Measurements from ENCODE around the gene C10orf120.

Gene C10orf120

DNA sequence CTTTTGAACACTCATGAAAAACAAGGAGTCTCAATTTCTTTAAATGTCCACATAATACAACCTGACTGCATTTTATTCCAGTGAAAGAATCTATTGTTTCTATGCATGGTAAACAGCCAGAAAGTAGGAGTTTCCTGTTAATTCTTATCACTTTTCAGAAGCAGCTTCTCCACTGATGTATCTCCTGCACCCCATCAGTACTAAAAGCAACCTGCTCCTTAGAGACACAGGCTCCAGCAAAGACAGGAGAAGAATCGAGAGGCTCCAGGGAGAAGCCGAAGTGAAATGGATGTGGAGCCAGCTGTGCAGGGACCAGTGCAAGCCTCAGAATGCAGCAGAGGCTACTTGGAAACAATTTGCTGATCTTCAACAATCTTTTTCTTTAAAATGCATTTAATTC, 16.4 kb upstream of the C10orf120 start:
- Histone ChIP-seq H3K27me3 (replicated peaks in 2 of 5; ENCODE audit: control insufficient read depth in 4 of 5, insufficient read depth in 5 of 5, low read length in 4 of 5) (peaks cover 2 to 69% (median 15%) of the 10 kb centered on the region in 5 experiments), H3K9me3 (ENCODE audit: control extremely low read depth in 1 of 5, control insufficient read depth in 4 of 5, insufficient read depth in 2 of 5, low read depth in 1 of 5, low read length in 4 of 5) (no peaks in the 10 kb centered on the region), H3K36me3 (ENCODE audit: control insufficient read depth in 4 of 4, insufficient read depth in 4 of 4, low read length in 3 of 4) (no peaks in the 10 kb centered on the region), H3K27ac (ENCODE audit: insufficient read depth in 1 of 2, low read depth in 1 of 2, low read length in 2 of 2, poor library complexity in 1 of 2, severe bottlenecking in 2 of 2) (no peak overlapping the region), H3K4me1 (ENCODE audit: control extremely low read depth in 1 of 4, control insufficient read depth in 4 of 4, insufficient read depth in 4 of 4, low read length in 3 of 4) (no peaks in the 10 kb centered on the region), H3K4me3 (ENCODE audit: control insufficient read depth in 1 of 7, extremely low read depth in 1 of 7, insufficient read depth in 4 of 7, low read depth in 2 of 7, low read length in 6 of 7) (no peak overlapping the region)
- WGBS (ENCODE audit: insufficient coverage) = no CpG with 5 or more reads among the region's 2 CpGs
- CTCF ChIA-PET = no interaction called here
- POLR2A ChIA-PET = no interaction called here
- no peak for DNase-seq

DNA sequence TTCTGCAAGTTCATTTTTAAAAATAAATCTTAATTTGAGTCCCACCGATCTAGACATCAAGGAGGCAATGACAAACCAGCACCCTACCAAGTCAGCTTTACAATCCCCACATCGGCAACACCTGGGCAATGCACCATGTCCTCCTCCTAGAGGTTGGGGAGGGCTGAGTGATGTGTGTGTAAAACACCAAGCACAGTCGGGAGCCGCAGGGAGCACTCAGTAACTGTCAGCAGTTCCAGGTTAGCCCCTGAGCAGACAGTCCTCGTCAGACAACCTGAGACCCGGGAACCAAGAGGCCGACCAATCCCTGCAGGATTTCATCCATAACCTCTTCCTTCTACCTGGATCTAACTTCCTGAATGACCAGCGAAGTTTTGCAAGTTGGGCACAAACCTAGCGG, 15.9 kb upstream of the C10orf120 start:
- H3K27me3 ChIP-seq (replicated peaks in 2 of 5; ENCODE audit: control insufficient read depth in 4 of 5, insufficient read depth in 5 of 5, low read length in 4 of 5) = peaks cover 2 to 69% (median 14%) of the 10 kb centered on the region in 5 experiments
- 93% methylated on average over 3 of the region's 9 CpGs for WGBS (ENCODE audit: insufficient coverage)
- DNase-seq = no peak
- H3K27ac ChIP-seq (ENCODE audit: insufficient read depth in 1 of 2, low read depth in 1 of 2, low read length in 2 of 2, poor library complexity in 1 of 2, severe bottlenecking in 2 of 2) = no peak overlapping the region
- no peaks in the 10 kb centered on the region for H3K36me3 ChIP-seq (ENCODE audit: control insufficient read depth in 4 of 4, insufficient read depth in 4 of 4, low read length in 3 of 4)
- ChIA-PET POLR2A (no interaction called here), CTCF (no interaction called here)
- H3K4me3 ChIP-seq (ENCODE audit: control insufficient read depth in 1 of 7, extremely low read depth in 1 of 7, insufficient read depth in 4 of 7, low read depth in 2 of 7, low read length in 6 of 7) = no peak overlapping the region
- no peaks in the 10 kb centered on the region for H3K4me1 ChIP-seq (ENCODE audit: control extremely low read depth in 1 of 4, control insufficient read depth in 4 of 4, insufficient read depth in 4 of 4, low read length in 3 of 4)
- H3K9me3 ChIP-seq (ENCODE audit: control extremely low read depth in 1 of 5, control insufficient read depth in 4 of 5, insufficient read depth in 2 of 5, low read depth in 1 of 5, low read length in 4 of 5) = no peaks in the 10 kb centered on the region

DNA sequence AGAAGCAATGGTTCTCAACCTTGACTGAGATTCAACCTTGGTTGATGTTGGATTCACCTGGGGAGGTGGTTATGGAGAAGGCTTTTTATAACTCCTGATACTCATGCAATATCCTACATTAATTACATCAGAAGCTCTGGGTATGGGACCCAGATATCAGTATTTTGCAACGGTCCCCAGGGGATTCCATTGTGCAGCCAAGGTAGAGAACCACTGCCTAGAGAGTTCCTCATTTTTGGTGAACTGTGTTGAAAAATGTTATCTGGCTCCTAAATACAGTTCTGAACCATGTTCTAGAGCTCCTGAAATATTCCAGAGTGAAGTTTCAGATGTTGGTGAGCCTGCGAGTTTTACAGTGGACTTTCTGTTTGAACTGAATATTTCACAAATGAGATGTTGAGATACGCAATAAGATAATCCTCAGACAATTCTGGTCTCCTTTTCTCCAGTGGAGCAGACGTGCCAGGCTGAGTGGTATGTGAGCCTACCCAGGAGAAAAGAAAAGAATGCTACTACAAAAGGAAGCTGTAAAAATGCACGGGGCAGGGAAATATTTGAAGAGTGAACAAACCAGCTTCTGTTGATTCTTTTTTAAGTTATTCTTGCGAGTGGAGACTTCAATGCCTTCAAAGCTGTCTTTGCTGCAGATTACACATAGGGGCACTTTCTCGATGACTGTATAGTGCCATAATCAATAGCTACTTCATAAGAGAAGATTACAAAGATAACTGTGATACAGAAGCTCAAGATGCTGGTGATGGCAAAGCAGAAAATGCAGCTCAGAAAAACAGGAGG, 13.6 kb upstream of the C10orf120 start:
- Histone ChIP-seq H3K27me3 (replicated peaks in 2 of 5; ENCODE audit: control insufficient read depth in 4 of 5, insufficient read depth in 5 of 5, low read length in 4 of 5) (peaks cover 2 to 77% (median 20%) of the 10 kb centered on the region in 5 experiments), H3K4me3 (ENCODE audit: control insufficient read depth in 1 of 7, extremely low read depth in 1 of 7, insufficient read depth in 4 of 7, low read depth in 2 of 7, low read length in 6 of 7) (no peak overlapping the region), H3K27ac (ENCODE audit: insufficient read depth in 1 of 2, low read depth in 1 of 2, low read length in 2 of 2, poor library complexity in 1 of 2, severe bottlenecking in 2 of 2) (no peak overlapping the region), H3K4me1 (ENCODE audit: control extremely low read depth in 1 of 4, control insufficient read depth in 4 of 4, insufficient read depth in 4 of 4, low read length in 3 of 4) (no peaks in the 10 kb centered on the region), H3K9me3 (ENCODE audit: control extremely low read depth in 1 of 5, control insufficient read depth in 4 of 5, insufficient read depth in 2 of 5, low read depth in 1 of 5, low read length in 4 of 5) (no peaks in the 10 kb centered on the region), H3K36me3 (ENCODE audit: control insufficient read depth in 4 of 4, insufficient read depth in 4 of 4, low read length in 3 of 4) (no peaks in the 10 kb centered on the region)
- DNase-seq = no peak
- ChIA-PET CTCF (no interaction called here), POLR2A (no interaction called here)
- 67% methylated on average over 5 of the region's 7 CpGs for WGBS (ENCODE audit: insufficient coverage)

DNA sequence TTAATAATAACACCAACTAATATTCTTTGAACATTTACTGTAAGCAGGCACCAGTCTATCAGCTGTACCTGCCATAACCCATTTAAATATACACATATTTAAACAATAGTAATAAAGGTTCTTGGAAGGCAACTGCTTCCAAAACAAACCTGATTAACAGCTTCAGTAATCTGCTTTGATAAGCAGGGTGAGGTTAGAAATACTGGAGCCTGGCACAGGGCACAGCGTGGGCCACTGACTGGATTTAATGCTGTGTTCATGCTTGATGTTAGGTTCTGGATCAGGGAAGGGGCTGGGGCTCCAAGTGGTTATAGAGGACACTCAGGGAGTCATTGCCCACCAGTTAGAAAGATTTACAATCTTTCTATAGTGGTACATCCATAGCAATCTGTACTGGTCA, 10.9 kb upstream of the C10orf120 start:
- ChIA-PET POLR2A (no interaction called here), CTCF (no interaction called here)
- Histone ChIP-seq H3K4me3 (ENCODE audit: control insufficient read depth in 1 of 7, extremely low read depth in 1 of 7, insufficient read depth in 4 of 7, low read depth in 2 of 7, low read length in 6 of 7) (no peak overlapping the region), H3K4me1 (ENCODE audit: control extremely low read depth in 1 of 4, control insufficient read depth in 4 of 4, insufficient read depth in 4 of 4, low read length in 3 of 4) (no peaks in the 10 kb centered on the region), H3K27me3 (replicated peaks in 2 of 5; ENCODE audit: control insufficient read depth in 4 of 5, insufficient read depth in 5 of 5, low read length in 4 of 5) (peaks cover 2 to 83% (median 28%) of the 10 kb centered on the region in 5 experiments), H3K27ac (ENCODE audit: insufficient read depth in 1 of 2, low read depth in 1 of 2, low read length in 2 of 2, poor library complexity in 1 of 2, severe bottlenecking in 2 of 2) (no peak overlapping the region), H3K9me3 (ENCODE audit: control extremely low read depth in 1 of 5, control insufficient read depth in 4 of 5, insufficient read depth in 2 of 5, low read depth in 1 of 5, low read length in 4 of 5) (no peaks in the 10 kb centered on the region), H3K36me3 (ENCODE audit: control insufficient read depth in 4 of 4, insufficient read depth in 4 of 4, low read length in 3 of 4) (no peaks in the 10 kb centered on the region)
- no CpG with 5 or more reads among the region's 1 CpG for WGBS (ENCODE audit: insufficient coverage)
- DNase-seq = no peak

DNA sequence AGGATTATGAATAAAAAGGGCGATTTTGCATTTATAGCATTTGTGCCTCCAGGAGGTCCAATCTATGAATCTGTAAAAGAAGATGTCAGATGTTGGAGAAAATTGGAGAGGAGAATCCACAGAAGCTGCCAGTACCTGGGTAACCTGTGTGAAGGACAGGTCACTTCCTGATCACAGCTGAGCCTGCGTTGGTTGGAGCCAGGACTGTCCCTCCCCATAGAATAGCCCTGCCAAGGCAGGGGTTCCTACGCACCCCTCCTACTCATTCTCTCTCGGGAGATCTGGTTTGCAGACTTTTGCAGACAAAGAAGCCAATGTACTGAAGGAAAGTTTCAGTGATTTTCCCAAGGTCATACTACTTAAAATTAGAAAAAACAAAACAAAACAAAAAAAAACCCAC, 10.3 kb upstream of the C10orf120 start:
- Histone ChIP-seq H3K27me3 (replicated peaks in 2 of 5; ENCODE audit: control insufficient read depth in 4 of 5, insufficient read depth in 5 of 5, low read length in 4 of 5) (peaks cover 2 to 81% (median 29%) of the 10 kb centered on the region in 5 experiments), H3K4me1 (ENCODE audit: control extremely low read depth in 1 of 4, control insufficient read depth in 4 of 4, insufficient read depth in 4 of 4, low read length in 3 of 4) (no peaks in the 10 kb centered on the region), H3K36me3 (ENCODE audit: control insufficient read depth in 4 of 4, insufficient read depth in 4 of 4, low read length in 3 of 4) (no peaks in the 10 kb centered on the region), H3K4me3 (ENCODE audit: control insufficient read depth in 1 of 7, extremely low read depth in 1 of 7, insufficient read depth in 4 of 7, low read depth in 2 of 7, low read length in 6 of 7) (no peak overlapping the region), H3K27ac (ENCODE audit: insufficient read depth in 1 of 2, low read depth in 1 of 2, low read length in 2 of 2, poor library complexity in 1 of 2, severe bottlenecking in 2 of 2) (no peak overlapping the region), H3K9me3 (ENCODE audit: control extremely low read depth in 1 of 5, control insufficient read depth in 4 of 5, insufficient read depth in 2 of 5, low read depth in 1 of 5, low read length in 4 of 5) (no peaks in the 10 kb centered on the region)
- POLR2A ChIA-PET = no interaction called here
- 95% methylated on average over 3 of the region's 4 CpGs for WGBS (ENCODE audit: insufficient coverage)
- CTCF ChIA-PET = no interaction called here
- DNase-seq = no peak

DNA sequence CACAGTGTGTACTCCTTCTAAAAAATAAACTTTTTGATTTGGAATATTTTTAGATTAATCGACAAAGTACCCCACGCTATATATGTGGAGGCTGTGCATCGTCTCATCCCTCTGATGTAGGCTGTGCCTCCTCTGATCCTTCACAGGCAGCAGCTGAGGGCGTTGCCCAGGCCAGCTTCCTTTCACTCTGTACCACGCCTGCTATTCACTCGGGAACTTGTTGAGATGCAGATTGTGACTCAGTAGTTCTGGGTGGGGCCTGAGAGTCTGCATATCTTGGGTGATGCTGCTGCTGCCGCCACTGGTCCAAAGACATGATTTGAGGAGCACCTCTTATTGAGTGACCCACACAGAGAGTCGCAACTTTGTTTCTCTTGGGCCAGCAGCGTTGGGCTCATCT, 7.9 kb upstream of the C10orf120 start:
- ChIA-PET CTCF (no interaction called here), POLR2A (no interaction called here)
- DNase-seq = no peak
- H3K9me3 ChIP-seq (ENCODE audit: control extremely low read depth in 1 of 5, control insufficient read depth in 4 of 5, insufficient read depth in 2 of 5, low read depth in 1 of 5, low read length in 4 of 5) = no peaks in the 10 kb centered on the region
- H3K4me1 ChIP-seq (ENCODE audit: control extremely low read depth in 1 of 4, control insufficient read depth in 4 of 4, insufficient read depth in 4 of 4, low read length in 3 of 4) = no peaks in the 10 kb centered on the region
- no peaks in the 10 kb centered on the region for H3K36me3 ChIP-seq (ENCODE audit: control insufficient read depth in 4 of 4, insufficient read depth in 4 of 4, low read length in 3 of 4)
- 88% methylated on average over 5 of the region's 9 CpGs for WGBS (ENCODE audit: insufficient coverage)
- H3K27ac ChIP-seq (ENCODE audit: insufficient read depth in 1 of 2, low read depth in 1 of 2, low read length in 2 of 2, poor library complexity in 1 of 2, severe bottlenecking in 2 of 2) = no peak overlapping the region
- H3K27me3 ChIP-seq (replicated peaks in 2 of 5; ENCODE audit: control insufficient read depth in 4 of 5, insufficient read depth in 5 of 5, low read length in 4 of 5) = peaks cover 0 to 67% (median 31%) of the 10 kb centered on the region in 5 experiments
- H3K4me3 ChIP-seq (ENCODE audit: control insufficient read depth in 1 of 7, extremely low read depth in 1 of 7, insufficient read depth in 4 of 7, low read depth in 2 of 7, low read length in 6 of 7) = no peak overlapping the region

DNA sequence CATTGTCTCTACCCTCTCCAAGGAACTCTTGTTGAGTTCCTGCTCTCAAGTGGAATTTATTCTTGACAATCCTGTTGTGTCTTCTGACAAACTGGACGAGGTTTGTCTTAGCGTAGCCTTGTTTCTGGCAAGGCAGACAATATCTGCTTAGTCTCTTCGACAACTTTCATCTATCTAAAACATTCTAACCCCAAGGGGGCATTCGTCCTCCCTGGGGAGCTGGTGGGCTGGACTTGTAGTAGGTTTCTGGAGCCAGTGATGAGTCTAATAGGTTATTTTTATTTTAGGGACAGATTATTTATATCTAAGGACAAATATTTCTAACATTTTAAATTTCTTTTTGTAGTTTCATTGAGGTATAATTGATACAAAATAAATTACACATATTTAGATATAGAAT, 7.3 kb upstream of the C10orf120 start:
- Histone ChIP-seq H3K9me3 (ENCODE audit: control extremely low read depth in 1 of 5, control insufficient read depth in 4 of 5, insufficient read depth in 2 of 5, low read depth in 1 of 5, low read length in 4 of 5) (no peaks in the 10 kb centered on the region), H3K27me3 (replicated peaks in 2 of 5; ENCODE audit: control insufficient read depth in 4 of 5, insufficient read depth in 5 of 5, low read length in 4 of 5) (peaks cover 0 to 61% (median 29%) of the 10 kb centered on the region in 5 experiments), H3K4me1 (ENCODE audit: control extremely low read depth in 1 of 4, control insufficient read depth in 4 of 4, insufficient read depth in 4 of 4, low read length in 3 of 4) (no peaks in the 10 kb centered on the region), H3K27ac (ENCODE audit: insufficient read depth in 1 of 2, low read depth in 1 of 2, low read length in 2 of 2, poor library complexity in 1 of 2, severe bottlenecking in 2 of 2) (no peak overlapping the region), H3K36me3 (ENCODE audit: control insufficient read depth in 4 of 4, insufficient read depth in 4 of 4, low read length in 3 of 4) (no peaks in the 10 kb centered on the region), H3K4me3 (ENCODE audit: control insufficient read depth in 1 of 7, extremely low read depth in 1 of 7, insufficient read depth in 4 of 7, low read depth in 2 of 7, low read length in 6 of 7) (no peak overlapping the region)
- no CpG with 5 or more reads among the region's 4 CpGs for WGBS (ENCODE audit: insufficient coverage)
- DNase-seq = no peak
- ChIA-PET POLR2A (no interaction called here), CTCF (interaction anchor here (1.1 to 1.4 kb wide), 2 partner anchors 11 to 58 kb away, joined by 3 read pairs; no protein-coding TSS in a partner anchor)
